Astrocyte (in vitro differentiated cells and primary cell): ENCODE results near the gene ASXL1. TPM values are rescaled to one million over a fixed set of nuclear protein-coding genes. Genes with fewer than 3 reads are reported as not detected.
A peak's percentile ranks its signal among the peaks of the same experiment; 100 is the strongest.

Source experiments
- DNase-seq: peaks from one replicate; pipeline ENCODE4 v3.0.0-alpha.2; 2010; ENCODE audit warnings: low read depth
- FAIRE-seq: peaks from 2 replicates; lab custom pipeline; 2011; peaks lifted over from hg19 to GRCh38; lab: Jason Lieb, UNC
- H2AFZ ChIP-seq: 2 replicates; pipeline ENCODE4 v1.6.0; 2012; ENCODE audit warnings: low read depth, low read length, inconsistent platforms
- H3K27ac ChIP-seq: 2 replicates; pipeline ENCODE4 v1.5.1; 2011; ENCODE audit warnings: low read depth, low read length, inconsistent platforms
- H3K27me3 ChIP-seq: 2 replicates; pipeline ENCODE4 v1.6.0; 2011; ENCODE audit warnings: low read length, inconsistent platforms; ENCODE audit not compliant: insufficient read depth
- H3K36me3 ChIP-seq: 2 replicates; pipeline ENCODE4 v1.5.1; 2011; ENCODE audit warnings: low read length, inconsistent platforms; ENCODE audit not compliant: insufficient read depth
- H3K4me1 ChIP-seq: 2 replicates; pipeline ENCODE4 v1.5.1; 2011; ENCODE audit warnings: low read length, inconsistent platforms; ENCODE audit not compliant: insufficient read depth
- H3K4me2 ChIP-seq: 2 replicates; pipeline ENCODE4 v1.6.0; 2012; ENCODE audit warnings: low read length, inconsistent platforms
- H3K4me3 ChIP-seq: 2 replicates; pipeline ENCODE4 v1.5.1; 2011; ENCODE audit warnings: low read depth, mild to moderate bottlenecking, low read length, inconsistent platforms; ENCODE audit not compliant: insufficient read depth
- H3K79me2 ChIP-seq: 2 replicates; pipeline ENCODE4 v1.6.0; 2012; ENCODE audit warnings: mild to moderate bottlenecking, low read length, inconsistent platforms; ENCODE audit not compliant: insufficient read depth
- H3K9ac ChIP-seq: 2 replicates; pipeline ENCODE4 v1.6.0; 2012; ENCODE audit warnings: mild to moderate bottlenecking, low read length, inconsistent platforms
- H3K9me3 ChIP-seq: 2 replicates; pipeline ENCODE4 v1.5.1; 2012; ENCODE audit warnings: low read depth, mild to moderate bottlenecking, low read length, inconsistent platforms; ENCODE audit not compliant: insufficient read depth
- H4K20me1 ChIP-seq: 2 replicates; pipeline ENCODE4 v1.6.0; 2012; ENCODE audit warnings: low read length, inconsistent platforms; ENCODE audit not compliant: insufficient read depth
- H3K27ac Mint-ChIP-seq: one replicate; pipeline ENCODE4 v1.8.0; 2021; ENCODE audit warnings: mild to moderate bottlenecking, mixed read lengths; ENCODE audit not compliant: unreplicated experiment
- H3K27me3 Mint-ChIP-seq: one replicate; pipeline ENCODE4 v1.8.0; 2021; ENCODE audit warnings: low read depth, mixed read lengths; ENCODE audit not compliant: unreplicated experiment
- H3K36me3 Mint-ChIP-seq: one replicate; pipeline ENCODE4 v1.8.0; 2021; ENCODE audit warnings: low read depth, mixed read lengths; ENCODE audit not compliant: unreplicated experiment
- H3K4me1 Mint-ChIP-seq: one replicate; pipeline ENCODE4 v1.8.0; 2021; ENCODE audit warnings: low read depth, mixed read lengths; ENCODE audit not compliant: unreplicated experiment
- H3K4me3 Mint-ChIP-seq: one replicate; pipeline ENCODE4 v1.8.0; 2021; ENCODE audit warnings: mild to moderate bottlenecking, moderate library complexity, mixed read lengths; ENCODE audit not compliant: unreplicated experiment
- H3K9me3 Mint-ChIP-seq: one replicate; pipeline ENCODE4 v1.8.0; 2021; ENCODE audit warnings: mild to moderate bottlenecking, mixed read lengths; ENCODE audit not compliant: unreplicated experiment
- EZH2 ChIP-seq: IDR thresholded peaks from 2 replicates; pipeline ENCODE4 v1.6.1; 2012; ENCODE audit warnings: mild to moderate bottlenecking, low read length, inconsistent platforms; ENCODE audit not compliant: insufficient read depth
- total RNA-seq: library from RNA; stranded (reverse); gene quantifications from 2 replicates; pipeline ENCODE4 v1.2.1, GENCODE V29; 2021
- TF ChIP-seq, protein P1 (sequence below): IDR thresholded peaks from 2 replicates; pipeline ENCODE4 v1.5.1; 2011; ENCODE audit warnings: low read depth, mild to moderate bottlenecking, inconsistent platforms, low read length, moderate library complexity; ENCODE audit not compliant: insufficient read depth

Gene ASXL1
- total RNA-seq, 1 donor from 2014 or later: 62.4 TPM

DNA sequence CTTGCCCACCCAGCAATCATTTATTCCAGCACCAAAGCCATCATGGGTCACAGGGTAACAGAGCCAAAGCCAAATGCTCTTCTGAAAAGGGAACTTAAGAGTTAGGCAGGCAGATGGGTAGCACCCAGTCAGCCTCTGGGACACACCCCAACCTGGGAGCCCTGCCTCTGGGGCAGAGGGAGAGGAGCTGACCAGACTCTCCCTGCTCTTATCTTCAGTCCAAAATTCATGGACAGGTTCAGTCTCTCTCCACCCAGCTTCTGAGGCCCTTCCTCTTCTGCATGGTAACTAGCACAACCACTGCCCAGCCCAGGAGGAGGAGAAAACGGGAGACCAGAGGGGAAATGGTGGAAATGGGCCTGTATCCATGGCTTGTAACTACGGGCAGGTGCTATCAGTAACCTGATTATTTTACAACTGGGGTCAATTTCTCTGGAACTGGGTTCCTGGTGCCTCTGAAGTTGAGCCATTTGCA, 121.6 kb downstream of the ASXL1 start:
- Mint-ChIP-seq H3K4me1 (peaks cover 43% of the 10 kb centered on the region), H3K9me3 (no peaks in the 10 kb centered on the region), H3K36me3 (peaks cover 2% of the 10 kb centered on the region), H3K27ac (no peak overlapping the region), H3K4me3 (peak overlapping the region; percentile 60), H3K27me3 (no peaks in the 10 kb centered on the region)
- Histone ChIP-seq H3K27ac (no peak overlapping the region), H3K4me2 (no peak overlapping the region), H3K36me3 (no peaks in the 10 kb centered on the region), H3K9me3 (no peaks in the 10 kb centered on the region), H3K27me3 (no peaks in the 10 kb centered on the region), H3K4me3 (no peak overlapping the region), H3K79me2 (peaks cover 77% of the 10 kb centered on the region), H2AFZ (no peak overlapping the region), H3K4me1 (peaks cover 56% of the 10 kb centered on the region), H4K20me1 (peaks cover 68% of the 10 kb centered on the region), H3K9ac (no peak overlapping the region)
- DNase-seq (no peak), FAIRE-seq (no peak)
- TF ChIP-seq, protein P1, sequence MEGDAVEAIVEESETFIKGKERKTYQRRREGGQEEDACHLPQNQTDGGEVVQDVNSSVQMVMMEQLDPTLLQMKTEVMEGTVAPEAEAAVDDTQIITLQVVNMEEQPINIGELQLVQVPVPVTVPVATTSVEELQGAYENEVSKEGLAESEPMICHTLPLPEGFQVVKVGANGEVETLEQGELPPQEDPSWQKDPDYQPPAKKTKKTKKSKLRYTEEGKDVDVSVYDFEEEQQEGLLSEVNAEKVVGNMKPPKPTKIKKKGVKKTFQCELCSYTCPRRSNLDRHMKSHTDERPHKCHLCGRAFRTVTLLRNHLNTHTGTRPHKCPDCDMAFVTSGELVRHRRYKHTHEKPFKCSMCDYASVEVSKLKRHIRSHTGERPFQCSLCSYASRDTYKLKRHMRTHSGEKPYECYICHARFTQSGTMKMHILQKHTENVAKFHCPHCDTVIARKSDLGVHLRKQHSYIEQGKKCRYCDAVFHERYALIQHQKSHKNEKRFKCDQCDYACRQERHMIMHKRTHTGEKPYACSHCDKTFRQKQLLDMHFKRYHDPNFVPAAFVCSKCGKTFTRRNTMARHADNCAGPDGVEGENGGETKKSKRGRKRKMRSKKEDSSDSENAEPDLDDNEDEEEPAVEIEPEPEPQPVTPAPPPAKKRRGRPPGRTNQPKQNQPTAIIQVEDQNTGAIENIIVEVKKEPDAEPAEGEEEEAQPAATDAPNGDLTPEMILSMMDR: no peak
- no peak for TF ChIP-seq EZH2

DNA sequence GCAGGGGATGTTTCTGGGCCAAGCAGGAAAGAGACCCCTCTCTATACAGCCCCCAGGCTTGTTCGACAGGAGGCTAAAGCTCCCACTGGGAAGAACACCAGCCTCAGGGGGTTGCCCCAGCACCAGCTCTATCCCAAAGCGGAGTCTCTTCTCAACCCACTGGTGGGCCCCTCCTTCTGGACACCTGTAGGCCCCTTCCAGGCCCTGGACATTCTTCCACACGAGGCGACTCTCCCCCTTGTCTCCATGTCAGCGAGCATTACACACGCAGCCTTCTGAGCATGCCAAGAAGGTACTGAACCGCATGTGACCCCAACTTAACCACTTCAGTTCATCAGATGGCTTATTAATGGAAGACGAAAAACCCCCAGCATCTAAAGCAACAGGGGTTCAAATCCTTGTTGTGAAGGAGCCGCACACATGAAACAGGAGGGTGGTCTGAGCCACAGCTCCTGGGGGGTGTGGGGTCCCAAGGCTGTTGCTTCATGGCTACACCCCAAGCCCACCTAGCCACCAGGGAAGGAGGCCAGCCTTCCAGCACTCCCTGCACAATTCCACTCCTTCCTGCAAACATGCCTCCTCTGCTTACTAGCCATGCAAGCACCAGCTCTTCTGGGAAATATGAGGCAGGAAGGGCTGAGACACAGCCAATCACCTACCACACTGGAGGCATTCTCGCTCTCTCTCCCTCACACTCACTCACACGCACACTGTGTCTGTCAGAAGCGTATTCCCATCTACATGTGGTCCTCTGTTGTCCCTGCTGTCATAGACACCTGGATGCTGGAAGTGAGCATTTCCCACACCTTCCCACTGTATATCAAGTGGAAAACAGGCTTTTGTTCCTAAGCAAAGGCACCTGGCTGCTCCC, 122.5 kb downstream of the ASXL1 start:
- Histone ChIP-seq H4K20me1 (peaks cover 68% of the 10 kb centered on the region), H3K36me3 (no peaks in the 10 kb centered on the region), H3K9ac (peak overlapping the region; percentile 9), H3K79me2 (peaks cover 73% of the 10 kb centered on the region), H3K4me1 (peaks cover 48% of the 10 kb centered on the region), H3K4me3 (peak overlapping the region; percentile 0), H3K4me2 (peak overlapping the region; percentile 94), H3K27me3 (no peaks in the 10 kb centered on the region), H3K27ac (no peak overlapping the region), H3K9me3 (no peaks in the 10 kb centered on the region), H2AFZ (no peak overlapping the region)
- H3K27ac Mint-ChIP-seq: peak overlapping the region; percentile 58
- H3K27me3 Mint-ChIP-seq: no peaks in the 10 kb centered on the region
- TF ChIP-seq EZH2: no peak
- TF ChIP-seq, protein P1: no peak
- FAIRE-seq: no peak
- peaks cover 2% of the 10 kb centered on the region for H3K36me3 Mint-ChIP-seq
- peaks cover 47% of the 10 kb centered on the region for H3K4me1 Mint-ChIP-seq
- no peaks in the 10 kb centered on the region for H3K9me3 Mint-ChIP-seq
- DNase-seq: no peak
- H3K4me3 Mint-ChIP-seq: peak overlapping the region; percentile 84
